Neural cell (in vitro differentiated cells): Measurements from ENCODE around the gene RIMKLB. TPM values are rescaled to one million over a fixed set of nuclear protein-coding genes. Genes with fewer than 3 reads are reported as not detected.

Experiments used
- H2AFZ ChIP-seq: fragments of 200-600, 300-800 bp; sonication (generic), shearing (Covaris generic); 2 replicates; pipeline ENCODE4 v1.6.0; 2014; ENCODE audit warnings: low read depth, mild to moderate bottlenecking, antibody characterized with exemption, low read length, moderate library complexity
- H3F3A ChIP-seq: fragments of 200-600 bp; shearing (Covaris generic); 2 replicates; pipeline ENCODE4 v1.6.1; 2016; ENCODE audit warnings: mild to moderate bottlenecking, moderate library complexity, mixed read lengths, antibody characterized with exemption, low read length; ENCODE audit not compliant: insufficient read depth, poor library complexity, severe bottlenecking
- H3K27ac ChIP-seq: fragments of 200-600, 300-800 bp; sonication (generic), shearing (Covaris generic); 2 replicates; pipeline ENCODE4 v1.5.1; 2014; ENCODE audit warnings: mild to moderate bottlenecking, low read length, moderate library complexity
- H3K27me3 ChIP-seq: fragments of 300-800, 200-600 bp; sonication (generic), shearing (Covaris generic); 2 replicates; pipeline ENCODE4 v1.6.0; 2014; ENCODE audit warnings: mild to moderate bottlenecking, low read depth, low read length, moderate library complexity; ENCODE audit not compliant: insufficient read depth
- H3K36me3 ChIP-seq: fragments of 300-800, 200-600 bp; sonication (generic), shearing (Covaris generic); 2 replicates; pipeline ENCODE4 v1.5.1; 2014; ENCODE audit warnings: mild to moderate bottlenecking, antibody characterized with exemption, low read length, moderate library complexity; ENCODE audit not compliant: insufficient read depth
- H3K4me2 ChIP-seq: fragments of 300-800, 200-600 bp; sonication (generic), shearing (Covaris generic); 2 replicates; pipeline ENCODE4 v1.6.0; 2014; ENCODE audit warnings: mild to moderate bottlenecking, low read length
- H3K4me3 ChIP-seq: fragments of 300-800, 200-600 bp; sonication (generic), shearing (Covaris generic); 2 replicates; pipeline ENCODE4 v1.5.1; 2014; ENCODE audit warnings: mild to moderate bottlenecking, low read length, moderate library complexity
- H3K79me2 ChIP-seq: fragments of 200-600 bp; shearing (Covaris generic); replicated peaks from 2 replicates; pipeline ENCODE4 v1.6.0; 2014; ENCODE audit warnings: mild to moderate bottlenecking, low read length, moderate library complexity; ENCODE audit not compliant: insufficient read depth
- H3K9ac ChIP-seq: fragments of 300-800, 200-600 bp; sonication (generic), shearing (Covaris generic); 2 replicates; pipeline ENCODE4 v1.6.1; 2016; ENCODE audit warnings: mild to moderate bottlenecking, low read length, mixed read lengths
- H3K9me2 ChIP-seq: fragments of 200-600 bp; shearing (Covaris generic); 2 replicates; pipeline ENCODE4 v1.6.1; 2016; ENCODE audit warnings: mild to moderate bottlenecking, low read length, mixed read lengths; ENCODE audit not compliant: insufficient read depth
- H3K9me3 ChIP-seq: fragments of 200-600, 300-800 bp; sonication (generic), shearing (Covaris generic); 2 replicates; pipeline ENCODE4 v1.6.1; 2016; ENCODE audit warnings: mild to moderate bottlenecking, mixed run types, low read length, moderate library complexity, mixed read lengths
- H4K20me1 ChIP-seq: fragments of 200-600 bp; shearing (Covaris generic); 2 replicates; pipeline ENCODE4 v1.6.1; 2016; ENCODE audit warnings: mild to moderate bottlenecking, mixed run types; ENCODE audit not compliant: insufficient read depth
- CTCF ChIP-seq: fragments of 450-650 bp; IDR thresholded peaks from 2 replicates; pipeline ENCODE4 v1.5.1; 2014; ENCODE audit warnings: antibody characterized with exemption, mild to moderate bottlenecking, moderate library complexity; ENCODE audit not compliant: poor library complexity, severe bottlenecking
- EP300 ChIP-seq: fragments of 450-650 bp; conservative IDR thresholded peaks from 2 replicates; pipeline ENCODE4 v1.6.1; 2014; ENCODE audit warnings: antibody characterized with exemption, mild to moderate bottlenecking, moderate library complexity; ENCODE audit not compliant: poor library complexity, severe bottlenecking
- EZH2 ChIP-seq: fragments of 200-600, 300-800 bp; shearing (Covaris generic), sonication (generic); IDR thresholded peaks from 2 replicates; pipeline ENCODE4 v1.6.1; 2014; ENCODE audit warnings: antibody characterized with exemption, low read length, borderline replicate concordance, mild to moderate bottlenecking; ENCODE audit not compliant: insufficient read depth, poor library complexity, severe bottlenecking
- MXI1 ChIP-seq: fragments of 450-650 bp; conservative IDR thresholded peaks from 2 replicates; pipeline ENCODE4 v1.6.1; 2014; ENCODE audit warnings: antibody characterized with exemption, mild to moderate bottlenecking; ENCODE audit not compliant: poor library complexity, severe bottlenecking
- POLR2AphosphoS5 ChIP-seq: IDR thresholded peaks from 2 replicates; pipeline ENCODE4 v1.6.1; 2012
- RAD21 ChIP-seq: fragments of 450-650 bp; conservative IDR thresholded peaks from 2 replicates; pipeline ENCODE4 v1.6.1; 2014; ENCODE audit warnings: antibody characterized with exemption, mild to moderate bottlenecking, moderate library complexity
- REST ChIP-seq: IDR thresholded peaks from 2 replicates; pipeline ENCODE4 v1.6.1; 2012; ENCODE audit warnings: borderline replicate concordance
- SMC3 ChIP-seq: fragments of 450-650 bp; conservative IDR thresholded peaks from 2 replicates; pipeline ENCODE4 v1.6.1; 2014; ENCODE audit warnings: antibody characterized with exemption, mild to moderate bottlenecking, moderate library complexity; ENCODE audit not compliant: poor library complexity
- TAF1 ChIP-seq: IDR thresholded peaks from 2 replicates; pipeline ENCODE4 v1.6.1; 2012; ENCODE audit warnings: low read depth
- polyA minus RNA-seq: library from RNA; depleted of rRNA, polyadenylated mRNA; stranded (reverse); fragments of >200 nt; gene quantifications from 2 replicates; pipeline ENCODE4 v1.2.3, GENCODE V29; 2014
- polyA plus RNA-seq: library from polyadenylated mRNA; depleted of rRNA; stranded (reverse); fragments of >200 nt; gene quantifications from 2 replicates; pipeline ENCODE4 v1.2.3, GENCODE V29; 2014

The RIMKLB gene
- 376 and 393 TPM in 2 replicates for polyA plus RNA-seq
- 275 and 320 TPM in 2 replicates for polyA minus RNA-seq

GRCh38 chr12:8697476-8698131 lies at the start of gene RIMKLB:
RIMKLB (plus strand) TSS chr12:8697991; CDS start chr12:8713867, 15,876 bp downstream.
- H3K27me3 ChIP-seq: no peaks in the 10 kb centered on the region
- TF ChIP-seq POLR2AphosphoS5 (peak; percentile 97), SMC3 (no peak), MXI1 (no peak), REST (peak; percentile 47), RAD21 (no peak), EZH2 (no peak), TAF1 (peak; percentile 24), CTCF (no peak), EP300 (peak; percentile 9)
- H3K9me3 ChIP-seq: no peaks in the 10 kb centered on the region
- H3K4me3 ChIP-seq: peak within 1 kb of the TSS; percentile 96
- H3K27ac ChIP-seq: peak within 1 kb of the TSS; percentile 100
- peaks cover 5% of the 10 kb centered on the region for H3F3A ChIP-seq
- peak within 1 kb of the TSS; percentile 97 for H2AFZ ChIP-seq
- H3K36me3 ChIP-seq: no peaks in the 10 kb centered on the region
- peaks cover 52% of the 10 kb centered on the region for H3K79me2 ChIP-seq
- peaks cover 8% of the 10 kb centered on the region for H4K20me1 ChIP-seq
- H3K9ac ChIP-seq: peak within 1 kb of the TSS; percentile 99
- peak within 1 kb of the TSS; percentile 76 for H3K4me2 ChIP-seq
- no peaks in the 10 kb centered on the region for H3K9me2 ChIP-seq

GRCh38 chr12:8648576-8649205 lies 49.1 kb upstream of the RIMKLB start:
- Histone ChIP-seq H3K4me2 (no peak overlapping the region), H4K20me1 (no peaks in the 10 kb centered on the region), H3K9ac (no peak overlapping the region), H3F3A (no peaks in the 10 kb centered on the region), H3K9me3 (no peaks in the 10 kb centered on the region), H3K36me3 (no peaks in the 10 kb centered on the region), H3K27ac (no peak overlapping the region), H3K27me3 (no peaks in the 10 kb centered on the region), H2AFZ (no peak overlapping the region), H3K4me3 (no peak overlapping the region), H3K79me2 (no peaks in the 10 kb centered on the region), H3K9me2 (no peaks in the 10 kb centered on the region)
- TF ChIP-seq POLR2AphosphoS5 (no peak), CTCF (no peak), EP300 (no peak), RAD21 (no peak), EZH2 (no peak), MXI1 (no peak), TAF1 (no peak), REST (no peak), SMC3 (no peak)
